Activated naive CD4-positive, alpha-beta T cell treated with anti-CD3 and anti-CD28 coated beads for 36 hours (primary cell): ENCODE results near the gene POLR2A. TPM values are rescaled to one million over a fixed set of nuclear protein-coding genes. Genes with fewer than 3 reads are reported as not detected.
"Not testable (repeated sequence)": the region's sequence is repeated elsewhere in the genome, so short reads cannot be mapped to it uniquely, and the experiment has no call there.

Experiments used
- CTCF ChIA-PET: fragments of 350-600 bp; sonication (Branson Sonifier 250); formaldehyde crosslinking; loops from one replicate; lab custom pipeline; 2021; ENCODE audit warnings: antibody characterized with exemption; lab: Charles Lee
- DNase-seq: peaks from one replicate; pipeline ENCODE4 v3.0.0-alpha.2; 2020
- H3K27ac Mint-ChIP-seq: one replicate; pipeline ENCODE4 v1.8.0; 2021; ENCODE audit warnings: mild to moderate bottlenecking, mixed read lengths
- H3K27me3 Mint-ChIP-seq: one replicate; pipeline ENCODE4 v1.8.0; 2021; ENCODE audit warnings: low read depth, mixed read lengths
- H3K36me3 Mint-ChIP-seq: one replicate; pipeline ENCODE4 v1.8.0; 2021; ENCODE audit warnings: low read depth, mixed read lengths
- H3K4me1 Mint-ChIP-seq: one replicate; pipeline ENCODE4 v1.8.0; 2021; ENCODE audit warnings: low read depth, mixed read lengths
- H3K4me3 Mint-ChIP-seq: one replicate; pipeline ENCODE4 v1.8.0; 2021; ENCODE audit warnings: mild to moderate bottlenecking, moderate library complexity, mixed read lengths
- H3K9me3 Mint-ChIP-seq: one replicate; pipeline ENCODE4 v1.8.0; 2021; ENCODE audit warnings: mixed read lengths
- intact Hi-C: fragments of 100-400 bp; cut with micrococcal nuclease; formaldehyde crosslinking; loops from one replicate; pipeline ENCODE4 v1.15.1; 2023
- total RNA-seq, 2 experiments: library from RNA; stranded (reverse); gene quantifications; one replicate each; pipeline ENCODE4 v1.2.3, GENCODE V29; 2021

The POLR2A gene
- total RNA-seq, 2 experiments from 2014 or later = 204 to 205 TPM

- H3K36me3 Mint-ChIP-seq = peaks cover 3% of the 10 kb centered on the region
- no peak overlapping the region for H3K27ac Mint-ChIP-seq
- intact Hi-C loops = no loop called here
- no peak overlapping the region for H3K4me3 Mint-ChIP-seq
- H3K9me3 Mint-ChIP-seq = no peaks in the 10 kb centered on the region
- no peaks in the 10 kb centered on the region for H3K27me3 Mint-ChIP-seq
- peaks cover 5% of the 10 kb centered on the region for H3K4me1 Mint-ChIP-seq
- CTCF ChIA-PET = no interaction called here
- DNase-seq = no peak
Observed at GRCh38 chr17:7464081-7464480, 20.1 kb upstream of the POLR2A start.

- intact Hi-C loops = no loop called here
- H3K27me3 Mint-ChIP-seq = no peaks in the 10 kb centered on the region
Observed at GRCh38 chr17:7465597-7466275, 18.4 kb upstream of the POLR2A start.

DNA sequence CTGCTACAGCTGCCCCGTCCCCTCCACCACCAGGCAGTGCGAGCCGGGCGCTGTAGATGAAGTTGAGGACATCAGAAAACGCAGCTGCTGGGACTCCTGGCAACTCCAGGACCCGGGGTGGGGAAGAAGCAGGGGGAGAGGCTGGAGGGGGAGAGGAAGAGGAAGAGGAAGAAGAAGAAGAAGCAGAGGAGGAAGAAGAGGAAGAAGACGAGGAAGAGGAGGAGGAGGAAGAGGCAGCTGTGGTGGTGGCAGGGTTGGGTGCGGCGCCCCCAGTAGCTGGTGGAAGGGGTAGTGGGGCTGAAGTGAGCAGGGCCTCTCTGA is 17.9 kb upstream of the POLR2A start:
- no peak overlapping the region for H3K27ac Mint-ChIP-seq
- no peaks in the 10 kb centered on the region for H3K27me3 Mint-ChIP-seq
- intact Hi-C loops = no loop called here
- no peak for DNase-seq
- CTCF ChIA-PET = no interaction called here
- H3K36me3 Mint-ChIP-seq = peaks cover 3% of the 10 kb centered on the region
- H3K4me3 Mint-ChIP-seq = no peak overlapping the region
- peaks cover 5% of the 10 kb centered on the region for H3K4me1 Mint-ChIP-seq
- H3K9me3 Mint-ChIP-seq = no peaks in the 10 kb centered on the region

More at GRCh38 chr17:7465597-7466275, 18.4 kb upstream of the POLR2A start:
- CTCF ChIA-PET = no interaction called here
- Mint-ChIP-seq H3K27ac (no peak overlapping the region), H3K4me3 (no peak overlapping the region), H3K9me3 (no peaks in the 10 kb centered on the region), H3K36me3 (peaks cover 3% of the 10 kb centered on the region), H3K4me1 (peaks cover 5% of the 10 kb centered on the region)
- DNase-seq = no peak

DNA sequence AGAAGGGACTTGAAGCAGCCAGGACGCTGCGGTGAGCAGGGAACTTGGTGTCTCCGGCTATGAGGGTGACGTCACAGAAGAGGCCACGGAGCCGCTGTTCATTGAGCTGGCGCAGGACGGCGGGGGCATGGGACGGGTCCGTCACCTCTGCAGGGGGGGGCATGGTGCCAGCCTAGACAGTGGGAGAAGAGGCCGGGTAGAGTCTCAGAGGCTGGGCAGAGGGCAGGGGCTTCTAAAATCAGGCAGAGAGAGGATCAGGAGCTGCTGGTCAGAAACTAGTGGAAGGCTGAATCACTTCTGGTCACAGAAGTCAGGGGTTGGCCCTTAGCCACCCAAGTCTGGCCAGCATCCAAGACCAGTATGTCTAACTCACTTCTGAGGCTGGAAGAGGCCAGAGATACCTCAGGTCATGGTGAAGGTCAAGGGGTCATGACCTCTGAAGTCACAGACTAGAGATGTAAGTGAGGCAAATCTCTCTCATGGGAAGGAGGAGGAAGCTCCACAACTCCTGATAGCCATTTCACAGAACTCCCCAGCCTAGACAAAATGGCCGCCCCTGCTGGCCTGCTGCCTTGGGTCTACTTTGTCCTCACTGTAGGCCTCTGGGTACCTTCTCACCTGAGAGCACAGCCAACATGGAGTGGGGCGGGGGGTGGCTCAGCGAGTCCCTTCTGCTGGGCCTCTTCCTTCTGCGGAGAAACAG is 17.4 kb upstream of the POLR2A start:
- peak overlapping the region; percentile 53 for H3K27ac Mint-ChIP-seq

DNA sequence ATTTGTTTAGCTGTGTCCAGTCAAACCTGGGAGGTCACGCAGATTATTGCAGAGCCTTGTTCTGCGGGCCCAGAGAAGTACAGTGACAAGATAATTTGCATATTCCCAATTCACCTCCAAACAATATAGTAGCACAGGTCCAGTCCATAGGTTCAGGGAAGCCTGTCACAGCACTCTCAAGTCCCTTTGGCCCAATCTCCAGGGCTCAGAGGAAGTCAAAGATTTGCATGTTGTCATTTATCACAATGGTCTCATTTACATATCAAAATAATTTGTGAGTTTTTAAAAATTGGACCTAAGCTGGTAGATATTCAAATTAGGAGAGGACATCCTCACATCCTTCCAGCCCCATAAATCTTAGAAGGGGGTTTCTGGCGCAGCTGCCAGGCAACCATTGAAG is 16.7 kb upstream of the POLR2A start:
- peaks cover 11% of the 10 kb centered on the region for H3K4me1 Mint-ChIP-seq
- intact Hi-C loops = no loop called here
- H3K36me3 Mint-ChIP-seq = peaks cover 3% of the 10 kb centered on the region
- CTCF ChIA-PET = no interaction called here
- H3K9me3 Mint-ChIP-seq = no peaks in the 10 kb centered on the region
- H3K4me3 Mint-ChIP-seq = no peak overlapping the region
- peak overlapping the region; percentile 5 for H3K27ac Mint-ChIP-seq
- no peaks in the 10 kb centered on the region for H3K27me3 Mint-ChIP-seq
- no peak for DNase-seq

More for the DNA sequence above, 17.4 kb upstream of the POLR2A start:
- DNase-seq = no peak
- no peaks in the 10 kb centered on the region for H3K9me3 Mint-ChIP-seq
- no peak overlapping the region for H3K4me3 Mint-ChIP-seq
- H3K36me3 Mint-ChIP-seq = peaks cover 3% of the 10 kb centered on the region
- CTCF ChIA-PET = no interaction called here
- intact Hi-C loops = no loop called here
- H3K27me3 Mint-ChIP-seq = no peaks in the 10 kb centered on the region
- peaks cover 8% of the 10 kb centered on the region for H3K4me1 Mint-ChIP-seq

DNA sequence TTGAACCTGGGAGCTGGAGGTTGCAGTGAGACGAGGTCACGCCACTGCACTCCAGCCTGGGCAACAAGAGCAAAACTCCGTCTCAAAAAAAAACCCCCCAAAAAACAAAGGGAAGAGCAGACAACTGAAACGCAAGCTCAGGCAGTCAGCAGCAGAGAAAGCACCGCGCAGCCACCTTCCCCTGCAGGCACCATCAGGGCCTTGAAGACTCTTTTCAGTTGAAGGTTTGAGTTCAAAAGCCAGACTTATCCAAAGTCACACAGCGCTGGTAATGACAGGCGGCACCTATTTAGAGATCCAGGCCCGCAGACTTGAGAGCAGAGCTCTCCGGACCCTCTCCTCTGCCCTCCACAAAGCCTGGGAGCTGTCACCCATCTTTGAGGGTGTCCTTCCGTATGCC is 15.9 kb upstream of the POLR2A start:
- Mint-ChIP-seq H3K27ac (no peak overlapping the region), H3K36me3 (peaks cover 3% of the 10 kb centered on the region), H3K4me1 (peaks cover 13% of the 10 kb centered on the region), H3K27me3 (no peaks in the 10 kb centered on the region), H3K9me3 (no peaks in the 10 kb centered on the region), H3K4me3 (no peak overlapping the region)
- no peak for DNase-seq
- intact Hi-C loops = no loop called here
- CTCF ChIA-PET = interaction anchor here (0.6 kb wide), 1 partner anchor 728 kb away, joined by 3 read pairs; no protein-coding TSS in a partner anchor

- no peaks in the 10 kb centered on the region for H3K9me3 Mint-ChIP-seq
- peaks cover 16% of the 10 kb centered on the region for H3K4me1 Mint-ChIP-seq
- H3K4me3 Mint-ChIP-seq = no peak overlapping the region
- intact Hi-C loops = no loop called here
- H3K27ac Mint-ChIP-seq = no peak overlapping the region
- peaks cover 3% of the 10 kb centered on the region for H3K36me3 Mint-ChIP-seq
- H3K27me3 Mint-ChIP-seq = no peaks in the 10 kb centered on the region
- no peak for DNase-seq
- CTCF ChIA-PET = interaction anchor here (0.6 kb wide), 1 partner anchor 727 kb away, joined by 3 read pairs; no protein-coding TSS in a partner anchor
Observed at GRCh38 chr17:7468804-7469389, 15.3 kb upstream of the POLR2A start.

DNA sequence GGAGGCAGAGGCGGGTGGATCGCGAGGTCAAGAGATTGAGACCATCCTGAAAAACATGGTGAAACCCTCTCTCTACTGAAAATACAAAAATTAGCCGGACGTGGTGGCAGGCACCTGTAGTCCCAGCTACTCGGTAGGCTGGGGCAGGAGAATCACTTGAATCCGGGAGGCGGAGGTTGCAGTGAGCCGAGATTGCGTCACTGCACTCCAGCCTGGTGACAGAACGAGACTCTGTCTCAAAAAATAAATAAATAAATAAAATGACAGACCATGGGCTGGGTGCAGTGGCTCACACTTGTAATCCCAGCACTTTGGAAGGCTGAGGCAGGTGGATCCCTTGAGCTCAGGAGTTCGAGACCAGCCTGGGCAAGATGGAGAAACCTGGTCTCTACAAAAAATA is 14.3 kb upstream of the POLR2A start:
- CTCF ChIA-PET = interaction anchor here (0.9 to 1.1 kb wide), 3 partner anchors 10 to 114 kb away, joined by 3 to 5 read pairs (median 4); no protein-coding TSS in a partner anchor
- peaks cover 16% of the 10 kb centered on the region for H3K4me1 Mint-ChIP-seq

DNA sequence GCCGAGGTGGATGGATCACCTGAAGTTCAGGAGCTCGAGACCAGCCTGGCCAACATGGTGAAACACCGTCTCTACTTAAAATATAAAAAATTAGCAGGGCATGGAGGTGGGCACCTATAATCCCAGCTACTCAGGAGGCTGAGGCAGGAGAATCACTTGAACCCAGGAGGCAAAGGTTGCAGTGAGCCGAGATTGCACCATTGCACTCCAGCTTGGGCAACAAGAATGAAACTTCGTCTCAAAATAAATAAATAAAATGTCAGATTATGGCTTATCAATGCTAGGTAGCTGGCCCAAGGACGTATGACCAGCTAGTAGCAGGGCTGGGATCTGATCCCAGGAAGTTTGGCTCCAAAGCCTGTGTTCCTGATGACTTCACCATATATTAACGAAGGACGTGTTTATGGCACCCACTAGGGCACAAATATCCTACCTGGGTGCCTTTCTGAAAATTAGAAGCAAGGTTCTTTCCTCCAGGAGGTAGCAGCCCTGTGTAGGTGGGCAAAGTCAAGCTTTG is 13.7 kb upstream of the POLR2A start:
- H3K9me3 Mint-ChIP-seq, H3K27ac Mint-ChIP-seq, H3K4me3 Mint-ChIP-seq, H3K36me3 Mint-ChIP-seq, H3K27me3 Mint-ChIP-seq, DNase-seq, intact Hi-C loops: not testable (repeated sequence)
- H3K4me1 Mint-ChIP-seq = peaks cover 19% of the 10 kb centered on the region
- CTCF ChIA-PET = interaction anchor here (0.9 to 1.1 kb wide), 3 partner anchors 10 to 115 kb away, joined by 3 to 5 read pairs (median 4); no protein-coding TSS in a partner anchor

More for the DNA sequence above, 14.3 kb upstream of the POLR2A start:
- H3K27me3 Mint-ChIP-seq, intact Hi-C loops, DNase-seq, H3K27ac Mint-ChIP-seq, H3K36me3 Mint-ChIP-seq, H3K4me3 Mint-ChIP-seq, H3K9me3 Mint-ChIP-seq: not testable (repeated sequence)

GRCh38 chr17:7471729-7472128 is 12.4 kb upstream of the POLR2A start:
- CTCF ChIA-PET = interaction anchor here (0.9 to 1.2 kb wide), 2 partner anchors 35 to 116 kb away, joined by 3 to 4 read pairs; no protein-coding TSS in a partner anchor
- H3K4me3 Mint-ChIP-seq = no peak overlapping the region
- intact Hi-C loops = no loop called here
- H3K27ac Mint-ChIP-seq = no peak overlapping the region
- no peaks in the 10 kb centered on the region for H3K9me3 Mint-ChIP-seq
- peaks cover 31% of the 10 kb centered on the region for H3K4me1 Mint-ChIP-seq
- H3K27me3 Mint-ChIP-seq = no peaks in the 10 kb centered on the region
- no peak for DNase-seq
- peaks cover under 1% of the 10 kb centered on the region for H3K36me3 Mint-ChIP-seq

DNA sequence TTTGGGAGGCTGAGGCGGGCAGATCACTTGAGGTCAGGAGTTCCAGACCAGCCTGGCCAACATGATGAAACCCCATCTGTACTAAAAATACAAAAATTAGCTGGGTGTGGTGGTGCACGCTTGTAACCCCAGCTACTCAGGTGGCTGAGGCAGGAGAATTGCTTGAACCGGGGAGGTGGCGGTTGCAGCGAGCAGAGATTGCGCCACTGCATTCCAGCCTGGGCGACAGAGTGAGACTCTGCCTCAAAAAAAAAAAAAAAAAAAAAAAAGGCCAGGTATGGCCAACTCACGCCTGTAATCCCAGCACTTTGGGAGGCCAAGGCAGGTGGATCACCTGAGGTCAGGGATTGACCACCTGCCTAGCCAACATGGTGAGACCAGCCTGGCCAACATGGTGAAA is 9.4 kb upstream of the POLR2A start:
- CTCF ChIA-PET, H3K4me3 Mint-ChIP-seq, H3K27me3 Mint-ChIP-seq, H3K36me3 Mint-ChIP-seq, DNase-seq, H3K9me3 Mint-ChIP-seq, H3K27ac Mint-ChIP-seq: not testable (repeated sequence)
- intact Hi-C loops = loop anchor here (5.0 kb wide), 1 partner anchor 458 kb away; the partner anchor contains the start of genes CNTROB and TRAPPC1
- peaks cover 47% of the 10 kb centered on the region for H3K4me1 Mint-ChIP-seq

- DNase-seq = no peak
- H3K27ac Mint-ChIP-seq = peak overlapping the region; percentile 67
- no peaks in the 10 kb centered on the region for H3K36me3 Mint-ChIP-seq
- H3K4me3 Mint-ChIP-seq = no peak overlapping the region
- H3K9me3 Mint-ChIP-seq = no peaks in the 10 kb centered on the region
- CTCF ChIA-PET = interaction anchor here (1.2 to 1.5 kb wide), 7 partner anchors 16 to 120 kb away, joined by 3 to 7 read pairs (median 5); partner anchors contain the start of gene TMEM95
- H3K27me3 Mint-ChIP-seq = no peaks in the 10 kb centered on the region
- peaks cover 54% of the 10 kb centered on the region for H3K4me1 Mint-ChIP-seq
- intact Hi-C loops = loop anchor here (5.0 kb wide), 1 partner anchor 456 kb away; the partner anchor contains the start of genes CNTROB and TRAPPC1
Observed at GRCh38 chr17:7475764-7476422, 8.3 kb upstream of the POLR2A start.
